GM10266 (cell line): ENCODE results near the gene RETN.

Experiments
- DNase-seq: peaks from one replicate; pipeline ENCODE4 v3.0.0; 2012; ENCODE audit errors: extremely low spot score
- TF ChIP-seq, protein P1 (sequence below): IDR thresholded peaks from 2 replicates; pipeline ENCODE4 v1.5.1; 2012; ENCODE audit warnings: mild to moderate bottlenecking, low read depth; ENCODE audit not compliant: control insufficient read depth, insufficient read depth; ENCODE audit errors: missing control alignments

RETN gene

DNA sequence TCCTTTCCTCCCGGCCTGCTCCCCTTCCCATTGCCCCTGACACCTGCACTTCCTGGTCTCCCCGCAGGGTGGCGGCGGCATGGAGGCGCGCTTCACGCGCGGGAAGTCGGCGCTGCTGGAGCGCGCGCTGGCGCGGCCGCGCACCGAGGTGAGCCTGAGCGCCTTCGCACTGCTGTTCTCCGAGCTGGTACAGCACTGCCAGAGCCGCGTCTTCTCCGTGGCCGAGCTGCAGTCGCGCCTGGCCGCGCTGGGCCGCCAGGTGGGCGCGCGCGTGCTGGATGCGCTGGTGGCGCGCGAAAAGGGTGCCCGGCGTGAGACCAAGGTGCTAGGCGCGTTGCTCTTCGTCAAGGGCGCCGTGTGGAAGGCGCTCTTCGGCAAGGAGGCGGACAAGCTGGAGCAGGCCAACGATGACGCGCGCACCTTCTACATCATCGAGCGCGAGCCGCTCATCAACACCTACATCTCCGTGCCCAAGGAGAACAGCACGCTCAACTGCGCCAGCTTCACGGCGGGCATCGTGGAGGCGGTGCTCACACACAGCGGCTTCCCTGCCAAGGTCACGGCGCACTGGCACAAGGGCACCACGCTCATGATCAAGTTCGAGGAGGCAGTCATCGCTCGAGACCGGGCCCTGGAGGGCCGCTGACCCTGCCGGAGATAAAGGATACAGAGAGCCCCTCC, 13.5 kb downstream of the RETN start:
- DNase-seq = no peak
- TF ChIP-seq, protein P1, sequence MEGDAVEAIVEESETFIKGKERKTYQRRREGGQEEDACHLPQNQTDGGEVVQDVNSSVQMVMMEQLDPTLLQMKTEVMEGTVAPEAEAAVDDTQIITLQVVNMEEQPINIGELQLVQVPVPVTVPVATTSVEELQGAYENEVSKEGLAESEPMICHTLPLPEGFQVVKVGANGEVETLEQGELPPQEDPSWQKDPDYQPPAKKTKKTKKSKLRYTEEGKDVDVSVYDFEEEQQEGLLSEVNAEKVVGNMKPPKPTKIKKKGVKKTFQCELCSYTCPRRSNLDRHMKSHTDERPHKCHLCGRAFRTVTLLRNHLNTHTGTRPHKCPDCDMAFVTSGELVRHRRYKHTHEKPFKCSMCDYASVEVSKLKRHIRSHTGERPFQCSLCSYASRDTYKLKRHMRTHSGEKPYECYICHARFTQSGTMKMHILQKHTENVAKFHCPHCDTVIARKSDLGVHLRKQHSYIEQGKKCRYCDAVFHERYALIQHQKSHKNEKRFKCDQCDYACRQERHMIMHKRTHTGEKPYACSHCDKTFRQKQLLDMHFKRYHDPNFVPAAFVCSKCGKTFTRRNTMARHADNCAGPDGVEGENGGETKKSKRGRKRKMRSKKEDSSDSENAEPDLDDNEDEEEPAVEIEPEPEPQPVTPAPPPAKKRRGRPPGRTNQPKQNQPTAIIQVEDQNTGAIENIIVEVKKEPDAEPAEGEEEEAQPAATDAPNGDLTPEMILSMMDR = no peak

DNA sequence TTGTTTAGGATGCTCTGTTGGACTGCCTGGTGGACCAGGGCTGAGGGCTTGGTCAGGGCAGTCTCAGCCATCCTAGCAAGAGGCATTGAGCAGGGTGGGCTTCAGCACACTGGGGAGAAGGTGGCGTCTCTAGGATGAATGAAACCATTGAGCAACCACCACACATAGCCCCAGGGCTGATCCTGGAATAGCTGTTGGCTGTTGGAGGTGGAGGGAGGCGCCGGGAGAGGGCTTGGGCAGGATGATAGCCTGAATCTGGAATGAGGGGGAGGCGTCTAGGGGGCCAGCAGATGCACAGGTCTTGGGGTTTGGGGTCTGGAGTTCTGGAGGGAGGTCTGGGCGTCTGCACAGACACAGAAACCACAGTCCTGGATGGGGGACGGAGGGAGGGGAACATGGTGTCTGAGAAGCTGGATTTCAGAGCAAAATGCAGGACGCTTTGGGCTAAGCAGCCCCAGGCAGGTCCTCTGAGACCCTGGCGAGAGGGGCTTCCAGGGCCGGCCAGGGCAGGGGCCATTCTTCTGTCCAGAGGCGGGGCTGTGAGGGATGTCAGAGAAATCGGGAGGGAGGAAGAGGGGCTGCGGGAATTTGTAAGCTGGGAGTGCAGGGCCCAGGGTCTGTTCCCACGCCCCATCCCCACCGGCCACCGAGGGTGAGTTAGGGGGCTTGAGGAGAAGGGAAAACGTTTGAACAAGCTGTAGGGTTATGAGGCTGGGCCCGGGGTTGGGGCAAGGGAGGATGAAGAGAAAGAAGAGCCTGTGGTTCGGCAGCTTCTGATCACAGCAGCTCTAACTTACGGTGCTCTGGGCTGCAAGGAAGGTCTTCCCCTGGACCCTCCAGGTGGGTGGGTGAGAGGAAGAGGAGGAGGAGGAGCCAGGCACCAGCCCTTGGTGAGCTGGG, 16.9 kb downstream of the RETN start:
- TF ChIP-seq, protein P1 = no peak
- DNase-seq = no peak

DNA sequence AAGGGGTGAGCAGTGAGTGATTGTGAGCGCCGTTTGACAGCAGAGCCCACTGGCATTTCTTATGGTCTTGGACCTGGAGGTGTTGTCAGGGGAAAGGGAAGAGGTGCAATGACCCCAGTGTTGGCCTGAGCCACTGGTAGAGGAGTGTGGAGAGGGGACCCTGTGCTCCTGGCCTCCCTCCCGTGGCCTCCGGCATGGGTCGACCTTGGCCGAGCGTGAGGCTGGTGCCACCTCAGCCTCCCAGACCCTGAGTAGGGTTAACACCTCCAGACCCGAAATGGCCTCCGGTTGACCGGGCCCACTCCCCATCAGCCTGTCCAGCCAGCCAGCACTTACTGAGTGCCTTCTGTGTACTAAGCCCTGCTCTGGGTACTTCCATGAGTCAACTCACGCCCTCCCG, 18.3 kb downstream of the RETN start:
- TF ChIP-seq, protein P1 = no peak

DNA sequence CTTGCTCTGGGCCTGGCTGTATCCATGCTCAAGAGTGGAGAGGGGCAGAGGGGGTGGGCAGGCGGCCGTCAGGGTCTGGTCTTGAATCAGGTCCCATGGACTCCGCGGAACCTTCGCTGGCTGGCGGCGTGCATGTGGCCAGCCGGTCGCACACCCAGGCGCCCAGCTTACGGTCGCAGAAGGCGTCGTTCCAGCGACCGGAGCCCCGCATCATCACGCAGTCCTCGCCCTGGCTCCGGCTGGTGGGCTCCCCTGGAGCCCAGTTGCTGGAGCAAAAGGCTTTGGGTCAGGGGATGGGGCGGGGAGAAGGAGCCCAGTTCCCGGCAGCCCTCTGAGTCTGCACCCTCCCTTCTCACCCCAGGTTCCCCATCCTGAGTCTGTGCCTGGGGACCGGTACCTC, 20.3 kb downstream of the RETN start:
- TF ChIP-seq, protein P1 = no peak
- DNase-seq = no peak

More for the DNA sequence above, 18.3 kb downstream of the RETN start:
- no peak for DNase-seq

DNA sequence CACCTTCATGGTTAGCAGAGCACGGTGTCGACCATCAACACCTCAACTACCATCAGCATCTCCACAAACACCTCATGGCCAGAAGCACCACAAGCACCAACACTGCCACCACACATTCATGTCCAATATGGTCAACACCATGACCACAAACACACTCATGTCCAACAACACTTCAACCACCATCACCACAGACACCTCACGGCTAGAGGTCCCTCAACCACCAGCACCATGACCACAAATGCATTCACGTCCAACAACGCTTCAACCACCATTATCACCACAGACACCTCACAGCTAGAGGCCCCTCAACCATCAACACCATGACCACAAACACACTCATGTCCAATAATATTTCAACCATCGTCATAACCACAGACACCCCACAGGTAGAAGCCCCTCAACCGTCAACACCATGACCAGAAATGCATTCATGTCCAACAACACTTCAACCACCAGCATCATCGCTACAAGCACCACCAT, 22.0 kb downstream of the RETN start:
- no peak for DNase-seq
- TF ChIP-seq, protein P1 = no peak

DNA sequence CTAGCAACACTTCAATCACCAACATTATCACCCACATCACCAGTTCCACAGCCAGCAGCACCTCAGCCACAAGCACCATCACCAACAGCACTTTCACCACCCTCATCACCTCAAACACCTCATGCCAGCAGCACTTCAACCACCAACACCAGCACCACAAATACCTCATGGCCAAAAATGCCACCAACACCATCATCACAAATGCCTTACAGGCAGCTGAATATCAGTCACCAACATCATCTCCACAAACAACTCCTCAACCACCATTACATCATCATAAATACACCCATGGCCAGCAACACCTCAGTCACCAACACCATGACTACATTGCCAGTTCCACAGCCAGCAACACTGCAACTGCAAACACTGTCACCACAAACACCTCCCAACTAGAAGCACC, 22.6 kb downstream of the RETN start:
- no peak for DNase-seq
- TF ChIP-seq, protein P1 = no peak

DNA sequence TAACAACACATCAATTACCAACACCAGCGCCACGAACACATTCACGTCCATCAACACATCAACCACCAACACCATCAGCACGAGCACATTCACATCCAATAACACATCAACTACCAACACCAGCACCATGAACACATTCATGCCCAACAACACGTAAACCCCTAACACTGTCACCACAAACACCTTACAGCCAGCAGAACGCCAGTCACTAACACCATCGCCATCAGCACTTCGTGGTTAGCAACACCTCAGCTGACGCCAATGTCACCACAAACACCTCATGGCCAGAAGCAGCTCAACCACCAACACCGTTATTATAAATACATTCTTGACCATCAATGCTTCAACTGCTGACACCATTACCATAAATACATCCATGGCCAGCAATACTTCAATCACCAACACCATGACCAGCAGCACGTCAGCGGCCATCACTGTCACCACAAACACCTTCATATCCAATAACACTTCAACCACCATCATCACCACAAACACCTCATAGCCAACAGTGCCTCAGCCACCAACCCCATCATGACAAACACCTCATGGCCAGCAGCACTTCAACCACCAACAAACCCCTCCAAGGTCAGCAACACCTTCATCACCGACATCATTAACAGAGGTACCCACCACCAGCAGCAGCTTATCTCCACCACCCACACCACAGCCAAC, 23.7 kb downstream of the RETN start:
- DNase-seq = no peak
- TF ChIP-seq, protein P1 = no peak
